NCI-H1048 (cell line): ENCODE measurements around the gene KLF11.
"Not testable (repeated sequence)": the region's sequence is repeated elsewhere in the genome, so short reads cannot be mapped to it uniquely, and the experiment has no call there.

Experiments used
- DNase-seq: peaks from one replicate; lab custom pipeline; 2025; lab: John Stamatoyannopoulos, UW

KLF11 gene

GRCh38 chr2:10009271-10009810 lies 34.0 kb upstream of the KLF11 start:
- no peak for DNase-seq

- DNase-seq = no peak
Observed at GRCh38 chr2:10009811-10010781, 33.3 kb upstream of the KLF11 start.

- not testable (repeated sequence) for DNase-seq
Observed at GRCh38 chr2:10010861-10011605, 32.3 kb upstream of the KLF11 start.

- not testable (repeated sequence) for DNase-seq
Observed at GRCh38 chr2:10011606-10012325, 31.6 kb upstream of the KLF11 start.

- DNase-seq = not testable (repeated sequence)
Observed at GRCh38 chr2:10012366-10012962, 30.9 kb upstream of the KLF11 start.

GRCh38 chr2:10012963-10013461 lies 30.3 kb upstream of the KLF11 start:
- no peak for DNase-seq

GRCh38 chr2:10013651-10014417 lies 29.5 kb upstream of the KLF11 start:
- not testable (repeated sequence) for DNase-seq

GRCh38 chr2:10014418-10015190 lies 28.7 kb upstream of the KLF11 start:
- no peak for DNase-seq

GRCh38 chr2:10015376-10015989 lies 27.9 kb upstream of the KLF11 start:
- not testable (repeated sequence) for DNase-seq

GRCh38 chr2:10016001-10016801 lies 27.1 kb upstream of the KLF11 start:
- DNase-seq = no peak

GRCh38 chr2:10016802-10017258 lies 26.5 kb upstream of the KLF11 start:
- no peak for DNase-seq

GRCh38 chr2:10017313-10017941 lies 25.9 kb upstream of the KLF11 start:
- no peak for DNase-seq

- DNase-seq = no peak
Observed at GRCh38 chr2:10019174-10019573, 24.2 kb upstream of the KLF11 start.

- no peak for DNase-seq
Observed at GRCh38 chr2:10019602-10020400, 23.5 kb upstream of the KLF11 start.

- DNase-seq = no peak
Observed at GRCh38 chr2:10022041-10022421, 21.3 kb upstream of the KLF11 start.

- DNase-seq = no peak
Observed at GRCh38 chr2:10022445-10022844, 20.9 kb upstream of the KLF11 start.
